DMS153 treated with DMSO at 0.1 percent for 48 hours (cell line): Measurements from ENCODE around the gene AOX1.
"Not testable (repeated sequence)": the region's sequence is repeated elsewhere in the genome, so short reads cannot be mapped to it uniquely, and the experiment has no call there.

Experiments
- DNase-seq: peaks from one replicate; lab custom pipeline; 2025; ENCODE audit not compliant: unreplicated experiment; lab: John Stamatoyannopoulos, UW

AOX1 gene

GRCh38 chr2:200600549-200601225 is 14.9 kb downstream of the AOX1 start:
- DNase-seq = no peak

GRCh38 chr2:200602584-200602983 is 16.8 kb downstream of the AOX1 start:
- DNase-seq = no peak

GRCh38 chr2:200603972-200604371 is 18.2 kb downstream of the AOX1 start:
- DNase-seq = no peak

- DNase-seq = no peak
These were observed 18.9 kb downstream of the AOX1 start for GRCh38 chr2:200604571-200605255.

- DNase-seq = no peak
These were observed 22.7 kb downstream of the AOX1 start for GRCh38 chr2:200608341-200609027.

GRCh38 chr2:200609028-200609614 is 23.3 kb downstream of the AOX1 start:
- no peak for DNase-seq

- DNase-seq = not testable (repeated sequence)
These were observed 24.4 kb downstream of the AOX1 start for GRCh38 chr2:200610217-200610616.

GRCh38 chr2:200613692-200614091 is 27.9 kb downstream of the AOX1 start:
- DNase-seq = no peak

GRCh38 chr2:200614249-200614648 is 28.4 kb downstream of the AOX1 start:
- no peak for DNase-seq

- DNase-seq = no peak
These were observed 29.4 kb downstream of the AOX1 start for GRCh38 chr2:200615247-200615646.

- no peak for DNase-seq
These were observed 30.4 kb downstream of the AOX1 start for GRCh38 chr2:200616193-200616592.

GRCh38 chr2:200616656-200617055 is 30.8 kb downstream of the AOX1 start:
- DNase-seq = no peak

- DNase-seq = no peak
These were observed 31.6 kb downstream of the AOX1 start for GRCh38 chr2:200617156-200618053.

GRCh38 chr2:200618054-200618419 is 32.2 kb downstream of the AOX1 start:
- no peak for DNase-seq

- no peak for DNase-seq
These were observed 32.8 kb downstream of the AOX1 start for GRCh38 chr2:200618590-200619021.

GRCh38 chr2:200619279-200619678 is 33.5 kb downstream of the AOX1 start:
- no peak for DNase-seq

- no peak for DNase-seq
These were observed 35.0 kb downstream of the AOX1 start for GRCh38 chr2:200620606-200621390.

GRCh38 chr2:200622106-200622505 is 36.3 kb downstream of the AOX1 start:
- DNase-seq = no peak

GRCh38 chr2:200624026-200624425 is 38.2 kb downstream of the AOX1 start:
- DNase-seq = no peak

- DNase-seq = no peak
These were observed 38.8 kb downstream of the AOX1 start for GRCh38 chr2:200624658-200625057.
